VCaP (cell line): ENCODE measurements around the gene TRPM3.

ENCODE experiments used
- H3K27ac ChIP-seq: fragments of 450-650 bp; 2 replicates; pipeline ENCODE4 v1.5.1; 2017
- CTCF ChIP-seq: fragments of 450-650 bp; conservative IDR thresholded peaks from 2 replicates; pipeline ENCODE4 v1.5.1; 2017; ENCODE audit warnings: mild to moderate bottlenecking, moderate library complexity

The TRPM3 gene

GRCh38 chr9:70945301-70945700, 176.1 kb downstream of the TRPM3 start:
- no peak for TF ChIP-seq CTCF

GRCh38 chr9:70941191-70941590, 180.2 kb downstream of the TRPM3 start:
- no peak overlapping the region for H3K27ac ChIP-seq
- no peak for TF ChIP-seq CTCF

More at GRCh38 chr9:70945301-70945700, 176.1 kb downstream of the TRPM3 start:
- H3K27ac ChIP-seq = no peak overlapping the region

- TF ChIP-seq CTCF = no peak
- no peak overlapping the region for H3K27ac ChIP-seq
Measured at GRCh38 chr9:70940605-70941004, 180.8 kb downstream of the TRPM3 start.

- no peak overlapping the region for H3K27ac ChIP-seq
- TF ChIP-seq CTCF = no peak
Measured at GRCh38 chr9:70936536-70936935, 184.9 kb downstream of the TRPM3 start.

- no peak for TF ChIP-seq CTCF
- no peak overlapping the region for H3K27ac ChIP-seq
Measured at GRCh38 chr9:70935856-70936255, 185.6 kb downstream of the TRPM3 start.

GRCh38 chr9:70934642-70935041, 186.8 kb downstream of the TRPM3 start:
- H3K27ac ChIP-seq = no peak overlapping the region
- TF ChIP-seq CTCF = no peak

- TF ChIP-seq CTCF = no peak
- H3K27ac ChIP-seq = no peak overlapping the region
Measured at GRCh38 chr9:70933321-70933720, 188.1 kb downstream of the TRPM3 start.

- no peak overlapping the region for H3K27ac ChIP-seq
Measured at GRCh38 chr9:70932097-70932496, 189.3 kb downstream of the TRPM3 start.

More at GRCh38 chr9:70932097-70932496, 189.3 kb downstream of the TRPM3 start:
- no peak for TF ChIP-seq CTCF
